ENCODE results near the gene CLSTN1.

DNA sequence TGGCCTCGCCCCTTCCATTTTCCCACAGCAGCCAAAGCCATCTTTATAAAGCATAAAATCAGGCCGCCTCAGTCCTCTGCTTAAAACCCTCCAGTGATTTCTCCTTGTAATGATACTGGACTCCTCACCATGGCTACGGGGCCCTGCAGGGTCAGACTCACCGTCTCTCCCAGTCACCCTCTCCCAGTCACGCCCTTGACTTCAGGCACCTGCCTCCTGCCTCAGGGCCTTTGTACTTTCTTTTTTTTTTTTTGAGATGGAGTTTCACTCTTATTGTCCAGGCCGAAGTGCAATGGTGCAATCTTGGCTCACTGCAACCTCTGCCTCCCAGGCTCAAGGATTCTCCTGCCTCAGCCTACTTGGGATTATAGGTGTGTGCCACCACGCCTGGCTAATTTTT, 124.4 kb downstream of the CLSTN1 start:
- TF ChIP-seq ZNF274 (IDR thresholded peaks at IDR 0.05; ENCODE audit: borderline replicate concordance, extremely low read depth, low read length) (no peak), POLR2A (IDR thresholded peaks at IDR 0.05; ENCODE audit: control extremely low read depth in 1 of 2, low read depth in 2 of 2, low read length in 2 of 2) (no peak), GABPA (IDR thresholded peaks at IDR 0.05; ENCODE audit: borderline replicate concordance, insufficient read depth, low read length) (no peak), SIRT6 (IDR thresholded peaks at IDR 0.05; ENCODE audit: low read length) (no peak), EGR1 (IDR thresholded peaks at IDR 0.05; ENCODE audit: borderline replicate concordance, low read depth, low read length) (no peak), RAD21 (IDR thresholded peaks at IDR 0.05 in 1 of 2, conservative IDR thresholded peaks at IDR 0.05 in 1 of 2; ENCODE audit: low read depth in 2 of 2, low read length in 2 of 2) (no peak), SRF (IDR thresholded peaks at IDR 0.05; ENCODE audit: low read depth, low read length) (no peak), TEAD4 (IDR thresholded peaks at IDR 0.05; ENCODE audit: low read depth, low read length) (no peak), CREB1 (IDR thresholded peaks at IDR 0.05) (no peak), TAF1 (IDR thresholded peaks at IDR 0.05; ENCODE audit: low read depth, low read length) (no peak), JUND (IDR thresholded peaks at IDR 0.05; ENCODE audit: low read length) (no peak)
- TF ChIP-seq, protein P1, sequence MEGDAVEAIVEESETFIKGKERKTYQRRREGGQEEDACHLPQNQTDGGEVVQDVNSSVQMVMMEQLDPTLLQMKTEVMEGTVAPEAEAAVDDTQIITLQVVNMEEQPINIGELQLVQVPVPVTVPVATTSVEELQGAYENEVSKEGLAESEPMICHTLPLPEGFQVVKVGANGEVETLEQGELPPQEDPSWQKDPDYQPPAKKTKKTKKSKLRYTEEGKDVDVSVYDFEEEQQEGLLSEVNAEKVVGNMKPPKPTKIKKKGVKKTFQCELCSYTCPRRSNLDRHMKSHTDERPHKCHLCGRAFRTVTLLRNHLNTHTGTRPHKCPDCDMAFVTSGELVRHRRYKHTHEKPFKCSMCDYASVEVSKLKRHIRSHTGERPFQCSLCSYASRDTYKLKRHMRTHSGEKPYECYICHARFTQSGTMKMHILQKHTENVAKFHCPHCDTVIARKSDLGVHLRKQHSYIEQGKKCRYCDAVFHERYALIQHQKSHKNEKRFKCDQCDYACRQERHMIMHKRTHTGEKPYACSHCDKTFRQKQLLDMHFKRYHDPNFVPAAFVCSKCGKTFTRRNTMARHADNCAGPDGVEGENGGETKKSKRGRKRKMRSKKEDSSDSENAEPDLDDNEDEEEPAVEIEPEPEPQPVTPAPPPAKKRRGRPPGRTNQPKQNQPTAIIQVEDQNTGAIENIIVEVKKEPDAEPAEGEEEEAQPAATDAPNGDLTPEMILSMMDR (IDR thresholded peaks at IDR 0.05; ENCODE audit: control extremely low read depth in 1 of 3, insufficient read depth in 1 of 3, low read depth in 1 of 3, low read length in 3 of 3): no peak
- TF ChIP-seq, protein P2, sequence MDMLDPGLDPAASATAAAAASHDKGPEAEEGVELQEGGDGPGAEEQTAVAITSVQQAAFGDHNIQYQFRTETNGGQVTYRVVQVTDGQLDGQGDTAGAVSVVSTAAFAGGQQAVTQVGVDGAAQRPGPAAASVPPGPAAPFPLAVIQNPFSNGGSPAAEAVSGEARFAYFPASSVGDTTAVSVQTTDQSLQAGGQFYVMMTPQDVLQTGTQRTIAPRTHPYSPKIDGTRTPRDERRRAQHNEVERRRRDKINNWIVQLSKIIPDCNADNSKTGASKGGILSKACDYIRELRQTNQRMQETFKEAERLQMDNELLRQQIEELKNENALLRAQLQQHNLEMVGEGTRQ (IDR thresholded peaks at IDR 0.05; ENCODE audit: low read length): no peak

Data from H1 (cell line).